MCF 10A (cell line): Measurements from ENCODE around the gene VILL. TPM values are rescaled to one million over a fixed set of nuclear protein-coding genes. Genes with fewer than 3 reads are reported as not detected.
A peak's percentile ranks its signal among the peaks of the same experiment; 100 is the strongest.

Source experiments
- BruUV-seq: library from RNA; stranded (reverse); fragments of 400-500 nt; replicated peaks from 2 replicates; lab custom pipeline; 2021; lab: Mats Ljungman, UMichigan
- CTCF ChIA-PET: fragments of 300-600 bp; sonication (Branson Sonifier 250); formaldehyde crosslinking; extraction: SDS; loops from one replicate; lab custom pipeline; 2021; ENCODE audit warnings: antibody characterized with exemption, inconsistent platforms; lab: Yijun Ruan, JAX
- POLR2A ChIA-PET: fragments of 300-600, 350-650 bp; sonication (Branson Sonifier 250); formaldehyde crosslinking; extraction: SDS; loops from one replicate; lab custom pipeline; 2020; ENCODE audit warnings: antibody characterized with exemption, inconsistent platforms; lab: Yijun Ruan, JAX
- DNase-seq: peaks from one replicate; pipeline ENCODE4 v3.0.0-alpha.2; 2018; ENCODE audit not compliant: unreplicated experiment
- H3K27ac Mint-ChIP-seq: one replicate; pipeline ENCODE4 v1.8.0; 2022; ENCODE audit warnings: mild to moderate bottlenecking, low read depth, mixed read lengths; ENCODE audit not compliant: unreplicated experiment
- H3K27me3 Mint-ChIP-seq: one replicate; pipeline ENCODE4 v1.8.0; 2022; ENCODE audit warnings: mixed read lengths; ENCODE audit not compliant: insufficient read depth, unreplicated experiment
- H3K36me3 Mint-ChIP-seq: one replicate; pipeline ENCODE4 v1.8.0; 2022; ENCODE audit warnings: mild to moderate bottlenecking, moderate library complexity, mixed read lengths; ENCODE audit not compliant: insufficient read depth, unreplicated experiment
- H3K4me1 Mint-ChIP-seq: one replicate; pipeline ENCODE4 v1.8.0; 2022; ENCODE audit warnings: mixed read lengths; ENCODE audit not compliant: insufficient read depth, unreplicated experiment
- H3K4me3 Mint-ChIP-seq: one replicate; pipeline ENCODE4 v1.8.0; 2022; ENCODE audit warnings: mild to moderate bottlenecking, moderate library complexity, mixed read lengths; ENCODE audit not compliant: unreplicated experiment
- H3K9me3 Mint-ChIP-seq: one replicate; pipeline ENCODE4 v1.8.0; 2022; ENCODE audit warnings: mixed read lengths; ENCODE audit not compliant: unreplicated experiment
- CTCF ChIP-seq: fragments of 200-600 bp; IDR thresholded peaks from one replicate; pipeline ENCODE4 v1.8.0; 2022; ENCODE audit warnings: antibody characterized with exemption, mild to moderate bottlenecking; ENCODE audit not compliant: unreplicated experiment
- intact Hi-C: fragments of 100-400 bp; cut with micrococcal nuclease; formaldehyde crosslinking; loops from 2 replicates; pipeline ENCODE4 v1.14.1; 2022
- total RNA-seq: library from RNA; stranded (reverse); gene quantifications from 2 replicates; pipeline ENCODE4 v1.2.3, GENCODE V29; 2022

Gene VILL
- total RNA-seq, 1 experiment from 2014 or later, result not detected

GRCh38 chr3:37984596-37984995 lies 6.0 kb upstream of the VILL start:
- H3K36me3 Mint-ChIP-seq, result peaks cover 39% of the 10 kb centered on the region
- H3K9me3 Mint-ChIP-seq, result no peaks in the 10 kb centered on the region
- TF ChIP-seq CTCF, result no peak
- no peak for DNase-seq
- ChIA-PET POLR2A (interaction anchor here (0.6 kb wide), 1 partner anchor 622 kb away, joined by 3 read pairs; no protein-coding TSS in a partner anchor), CTCF (interaction anchor here (2.1 to 2.6 kb wide), 2 partner anchors 10 to 12 kb away, joined by 11 to 12 read pairs; no protein-coding TSS in a partner anchor)
- intact Hi-C loops, result no loop called here
- H3K4me1 Mint-ChIP-seq, result no peaks in the 10 kb centered on the region
- H3K27ac Mint-ChIP-seq, result no peak overlapping the region
- no peaks in the 10 kb centered on the region for H3K27me3 Mint-ChIP-seq
- no TSS peak for BruUV-seq
- H3K4me3 Mint-ChIP-seq, result no peak overlapping the region

GRCh38 chr3:37985637-37986320 lies 4.8 kb upstream of the VILL start:
- H3K4me3 Mint-ChIP-seq, result no peak overlapping the region
- DNase-seq, result no peak
- no peak overlapping the region for H3K27ac Mint-ChIP-seq
- no peak for TF ChIP-seq CTCF
- intact Hi-C loops, result no loop called here
- no peaks in the 10 kb centered on the region for H3K4me1 Mint-ChIP-seq
- POLR2A ChIA-PET, result interaction anchor here (0.7 to 1.3 kb wide), 2 partner anchors 11 to 122 kb away, joined by 3 read pairs; no protein-coding TSS in a partner anchor
- no peaks in the 10 kb centered on the region for H3K9me3 Mint-ChIP-seq
- no peaks in the 10 kb centered on the region for H3K27me3 Mint-ChIP-seq
- H3K36me3 Mint-ChIP-seq, result peaks cover 31% of the 10 kb centered on the region
- BruUV-seq, result no TSS peak
- CTCF ChIA-PET, result interaction anchor here (0.8 to 2.6 kb wide), 3 partner anchors 11 to 131 kb away, joined by 3 to 12 read pairs (median 11); no protein-coding TSS in a partner anchor

- no TSS peak for BruUV-seq
- Mint-ChIP-seq H3K4me3 (no peak overlapping the region), H3K27me3 (no peaks in the 10 kb centered on the region), H3K9me3 (no peaks in the 10 kb centered on the region), H3K4me1 (no peaks in the 10 kb centered on the region), H3K36me3 (peaks cover 22% of the 10 kb centered on the region), H3K27ac (no peak overlapping the region)
- ChIA-PET CTCF (interaction anchor here (0.8 to 2.6 kb wide), 6 partner anchors 10 to 132 kb away, joined by 3 to 12 read pairs (median 10); no protein-coding TSS in a partner anchor), POLR2A (interaction anchor here (0.7 to 1.3 kb wide), 2 partner anchors 10 to 123 kb away, joined by 3 read pairs; no protein-coding TSS in a partner anchor)
- peak; percentile 50 for DNase-seq
- TF ChIP-seq CTCF, result no peak
- intact Hi-C loops, result no loop called here
Observed at GRCh38 chr3:37986479-37987314, 3.9 kb upstream of the VILL start.

- Mint-ChIP-seq H3K4me1 (peaks cover 3% of the 10 kb centered on the region), H3K27ac (no peak overlapping the region), H3K36me3 (peaks cover 16% of the 10 kb centered on the region), H3K27me3 (no peaks in the 10 kb centered on the region), H3K9me3 (no peaks in the 10 kb centered on the region), H3K4me3 (no peak overlapping the region)
- intact Hi-C loops, result no loop called here
- TF ChIP-seq CTCF, result no peak
- ChIA-PET CTCF (interaction anchor here (0.6 to 2.0 kb wide), 4 partner anchors 8 to 16 kb away, joined by 4 to 10 read pairs (median 8); no protein-coding TSS in a partner anchor), POLR2A (no interaction called here)
- no peak for DNase-seq
- BruUV-seq, result no TSS peak
Observed at GRCh38 chr3:37987315-37987697, 3.3 kb upstream of the VILL start.
